Measurements from ENCODE around the gene SBF1. TPM values are rescaled to one million over a fixed set of nuclear protein-coding genes. Genes with fewer than 3 reads are reported as not detected.

The SBF1 gene
- total RNA-seq, 2 donors from 2014 or later: 68.3 to 101 TPM

- Histone ChIP-seq H3K4me3 (no peak overlapping the region), H3K27ac (no peak overlapping the region), H3K27me3 (no peaks in the 10 kb centered on the region), H3K9ac (ENCODE audit: low read depth in 2 of 2, low read length in 2 of 2) (no peak overlapping the region), H3K4me1 (no peaks in the 10 kb centered on the region), H3K9me3 (no peaks in the 10 kb centered on the region), H3K36me3 (peaks cover 13% of the 10 kb centered on the region)
- intact Hi-C loops (cut with DNase I): no loop called here
- no peak for TF ChIP-seq CTCF (IDR thresholded peaks at IDR 0.05)
- DNase-seq: no peak
These were observed 49.5 kb downstream of the SBF1 start for GRCh38 chr22:50425179-50425916.

GRCh38 chr22:50423956-50424355 lies 50.9 kb downstream of the SBF1 start:
- Histone ChIP-seq H3K4me3 (no peak overlapping the region), H3K27me3 (no peaks in the 10 kb centered on the region), H3K9ac (ENCODE audit: low read depth in 2 of 2, low read length in 2 of 2) (no peak overlapping the region), H3K4me1 (no peaks in the 10 kb centered on the region), H3K36me3 (peaks cover 14% of the 10 kb centered on the region), H3K27ac (no peak overlapping the region), H3K9me3 (no peaks in the 10 kb centered on the region)
- TF ChIP-seq CTCF (IDR thresholded peaks at IDR 0.05): no peak
- intact Hi-C loops (cut with DNase I): no loop called here
- no peak for DNase-seq

GRCh38 chr22:50422961-50423815 lies 51.6 kb downstream of the SBF1 start:
- no peaks in the 10 kb centered on the region for H3K9me3 ChIP-seq
- no peak overlapping the region for H3K9ac ChIP-seq (ENCODE audit: low read depth in 2 of 2, low read length in 2 of 2)
- peaks cover 12% of the 10 kb centered on the region for H3K36me3 ChIP-seq
- H3K4me1 ChIP-seq: no peaks in the 10 kb centered on the region
- TF ChIP-seq CTCF (IDR thresholded peaks at IDR 0.05): no peak
- DNase-seq: no peak
- H3K4me3 ChIP-seq: no peak overlapping the region
- intact Hi-C loops (cut with DNase I): no loop called here
- no peaks in the 10 kb centered on the region for H3K27me3 ChIP-seq
- H3K27ac ChIP-seq: no peak overlapping the region

- H3K27me3 ChIP-seq: no peaks in the 10 kb centered on the region
- H3K36me3 ChIP-seq: peaks cover 13% of the 10 kb centered on the region
- no peak for DNase-seq
- H3K9ac ChIP-seq (ENCODE audit: low read depth in 2 of 2, low read length in 2 of 2): no peak overlapping the region
- H3K4me3 ChIP-seq: no peak overlapping the region
- no peaks in the 10 kb centered on the region for H3K4me1 ChIP-seq
- intact Hi-C loops (cut with DNase I): no loop called here
- H3K27ac ChIP-seq: no peak overlapping the region
- no peaks in the 10 kb centered on the region for H3K9me3 ChIP-seq
- no peak for TF ChIP-seq CTCF (IDR thresholded peaks at IDR 0.05)
These were observed 52.8 kb downstream of the SBF1 start for GRCh38 chr22:50422046-50422445.

DNA sequence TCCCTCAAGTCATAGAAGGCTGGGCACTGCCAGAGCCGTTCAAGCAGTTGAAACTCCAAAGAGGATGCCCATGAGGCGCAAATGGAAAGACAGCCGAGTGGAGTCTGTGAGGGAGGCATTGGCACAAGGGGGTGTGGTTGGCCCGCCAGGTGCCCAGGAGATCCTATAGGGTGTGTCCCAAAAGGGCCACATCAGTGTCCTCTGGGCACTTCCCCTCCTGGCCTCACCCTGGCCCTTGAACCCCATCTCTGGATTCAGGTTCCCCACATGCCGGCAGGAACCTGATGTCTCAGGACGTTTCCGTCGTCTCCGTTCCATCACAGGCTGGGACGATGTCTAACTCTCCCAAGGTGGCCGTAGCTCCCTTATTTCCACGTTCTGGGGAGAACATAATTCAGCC lies 54.3 kb downstream of the SBF1 start:
- peaks cover 20% of the 10 kb centered on the region for H3K36me3 ChIP-seq
- intact Hi-C loops (cut with DNase I): no loop called here
- TF ChIP-seq CTCF (IDR thresholded peaks at IDR 0.05): no peak

More for the DNA sequence above, 54.3 kb downstream of the SBF1 start:
- Histone ChIP-seq H3K9me3 (no peaks in the 10 kb centered on the region), H3K4me1 (no peaks in the 10 kb centered on the region), H3K27ac (no peak overlapping the region), H3K4me3 (no peak overlapping the region), H3K27me3 (no peaks in the 10 kb centered on the region), H3K9ac (ENCODE audit: low read depth in 2 of 2, low read length in 2 of 2) (no peak overlapping the region)
- DNase-seq: no peak
